Panc1 (cell line): Measurements from ENCODE around the gene LNX1.

Experiments used
- POLR2AphosphoS5 ChIP-seq: IDR thresholded peaks from 2 replicates; pipeline ENCODE4 v1.6.1; 2012; ENCODE audit warnings: mild to moderate bottlenecking, low read depth, low read length, moderate library complexity
- SIN3A ChIP-seq: IDR thresholded peaks from 2 replicates; pipeline ENCODE4 v1.6.1; 2012; ENCODE audit warnings: low read depth, mild to moderate bottlenecking, low read length, moderate library complexity, borderline replicate concordance; ENCODE audit not compliant: insufficient read depth
- TF ChIP-seq, protein P1 (sequence below): fragments of 450-650 bp; IDR thresholded peaks from 2 replicates; pipeline ENCODE4 v1.5.1; 2017; ENCODE audit warnings: mild to moderate bottlenecking
- TF ChIP-seq, protein P2 (sequence below), 2 experiments: IDR thresholded peaks; 2 replicates each; pipeline ENCODE4 v1.6.1; 2011 to 2012; ENCODE audit warnings: low read depth in 2 of 2, control low read depth in 1 of 2, low read length in 1 of 2, mild to moderate bottlenecking in 1 of 2, moderate library complexity in 1 of 2; ENCODE audit not compliant: insufficient read depth in 1 of 2

DNA sequence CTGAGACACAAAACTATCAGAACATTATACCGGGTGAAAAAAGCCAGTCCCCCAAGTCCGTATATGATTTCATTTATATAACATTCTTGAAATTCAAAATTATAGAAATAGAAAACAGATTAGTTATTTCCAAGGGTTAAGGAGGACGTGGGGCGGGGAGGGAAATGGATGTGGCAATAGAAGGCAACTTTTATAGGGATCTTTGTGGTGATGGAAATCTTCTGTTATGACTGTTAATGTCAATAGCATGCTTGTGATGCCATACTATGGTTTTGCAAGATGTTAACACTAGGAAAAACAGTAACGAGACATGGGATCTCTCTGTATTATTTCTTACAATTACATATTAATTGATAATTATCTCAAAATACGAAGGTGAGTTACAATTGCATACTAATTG lies 96.4 kb downstream of the LNX1 start:
- TF ChIP-seq SIN3A (no peak), POLR2AphosphoS5 (no peak)
- TF ChIP-seq, protein P1, sequence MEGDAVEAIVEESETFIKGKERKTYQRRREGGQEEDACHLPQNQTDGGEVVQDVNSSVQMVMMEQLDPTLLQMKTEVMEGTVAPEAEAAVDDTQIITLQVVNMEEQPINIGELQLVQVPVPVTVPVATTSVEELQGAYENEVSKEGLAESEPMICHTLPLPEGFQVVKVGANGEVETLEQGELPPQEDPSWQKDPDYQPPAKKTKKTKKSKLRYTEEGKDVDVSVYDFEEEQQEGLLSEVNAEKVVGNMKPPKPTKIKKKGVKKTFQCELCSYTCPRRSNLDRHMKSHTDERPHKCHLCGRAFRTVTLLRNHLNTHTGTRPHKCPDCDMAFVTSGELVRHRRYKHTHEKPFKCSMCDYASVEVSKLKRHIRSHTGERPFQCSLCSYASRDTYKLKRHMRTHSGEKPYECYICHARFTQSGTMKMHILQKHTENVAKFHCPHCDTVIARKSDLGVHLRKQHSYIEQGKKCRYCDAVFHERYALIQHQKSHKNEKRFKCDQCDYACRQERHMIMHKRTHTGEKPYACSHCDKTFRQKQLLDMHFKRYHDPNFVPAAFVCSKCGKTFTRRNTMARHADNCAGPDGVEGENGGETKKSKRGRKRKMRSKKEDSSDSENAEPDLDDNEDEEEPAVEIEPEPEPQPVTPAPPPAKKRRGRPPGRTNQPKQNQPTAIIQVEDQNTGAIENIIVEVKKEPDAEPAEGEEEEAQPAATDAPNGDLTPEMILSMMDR: no peak
- TF ChIP-seq, protein P2, sequence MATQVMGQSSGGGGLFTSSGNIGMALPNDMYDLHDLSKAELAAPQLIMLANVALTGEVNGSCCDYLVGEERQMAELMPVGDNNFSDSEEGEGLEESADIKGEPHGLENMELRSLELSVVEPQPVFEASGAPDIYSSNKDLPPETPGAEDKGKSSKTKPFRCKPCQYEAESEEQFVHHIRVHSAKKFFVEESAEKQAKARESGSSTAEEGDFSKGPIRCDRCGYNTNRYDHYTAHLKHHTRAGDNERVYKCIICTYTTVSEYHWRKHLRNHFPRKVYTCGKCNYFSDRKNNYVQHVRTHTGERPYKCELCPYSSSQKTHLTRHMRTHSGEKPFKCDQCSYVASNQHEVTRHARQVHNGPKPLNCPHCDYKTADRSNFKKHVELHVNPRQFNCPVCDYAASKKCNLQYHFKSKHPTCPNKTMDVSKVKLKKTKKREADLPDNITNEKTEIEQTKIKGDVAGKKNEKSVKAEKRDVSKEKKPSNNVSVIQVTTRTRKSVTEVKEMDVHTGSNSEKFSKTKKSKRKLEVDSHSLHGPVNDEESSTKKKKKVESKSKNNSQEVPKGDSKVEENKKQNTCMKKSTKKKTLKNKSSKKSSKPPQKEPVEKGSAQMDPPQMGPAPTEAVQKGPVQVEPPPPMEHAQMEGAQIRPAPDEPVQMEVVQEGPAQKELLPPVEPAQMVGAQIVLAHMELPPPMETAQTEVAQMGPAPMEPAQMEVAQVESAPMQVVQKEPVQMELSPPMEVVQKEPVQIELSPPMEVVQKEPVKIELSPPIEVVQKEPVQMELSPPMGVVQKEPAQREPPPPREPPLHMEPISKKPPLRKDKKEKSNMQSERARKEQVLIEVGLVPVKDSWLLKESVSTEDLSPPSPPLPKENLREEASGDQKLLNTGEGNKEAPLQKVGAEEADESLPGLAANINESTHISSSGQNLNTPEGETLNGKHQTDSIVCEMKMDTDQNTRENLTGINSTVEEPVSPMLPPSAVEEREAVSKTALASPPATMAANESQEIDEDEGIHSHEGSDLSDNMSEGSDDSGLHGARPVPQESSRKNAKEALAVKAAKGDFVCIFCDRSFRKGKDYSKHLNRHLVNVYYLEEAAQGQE (IDR thresholded peaks at IDR 0.05; ENCODE audit: insufficient read depth in 1 of 2, low read depth in 2 of 2, low read length in 1 of 2): no peak
